GM23248 (cell line): Measurements from ENCODE around the gene GASK1B. TPM values are rescaled to one million over a fixed set of nuclear protein-coding genes. Genes with fewer than 3 reads are reported as not detected.

ENCODE experiments used
- DNase-seq: peaks from one replicate; pipeline ENCODE4 v3.0.0-alpha.2; 2015
- H2AFZ ChIP-seq: fragments of 200-600 bp; sonication (generic); 2 replicates; pipeline ENCODE4 v1.6.1; 2016; ENCODE audit warnings: antibody characterized with exemption
- H3F3A ChIP-seq: fragments of 200-600 bp; sonication (generic); 2 replicates; pipeline ENCODE4 v1.6.1; 2016; ENCODE audit warnings: mild to moderate bottlenecking, antibody characterized with exemption, mixed run types; ENCODE audit not compliant: insufficient read depth
- H3K27ac ChIP-seq: fragments of 200-600 bp; sonication (generic); 2 replicates; pipeline ENCODE4 v1.5.1; 2016; ENCODE audit warnings: mild to moderate bottlenecking
- H3K27me3 ChIP-seq: fragments of 200-600 bp; sonication (generic); replicated peaks from 2 replicates; pipeline ENCODE4 v1.6.1; 2016; ENCODE audit warnings: mild to moderate bottlenecking; ENCODE audit not compliant: insufficient read depth
- H3K36me3 ChIP-seq: fragments of 200-600 bp; sonication (generic); 2 replicates; pipeline ENCODE4 v1.6.1; 2016; ENCODE audit warnings: low read depth, mild to moderate bottlenecking
- H3K4me1 ChIP-seq: fragments of 200-600 bp; sonication (generic); 2 replicates; pipeline ENCODE4 v1.6.1; 2016; ENCODE audit warnings: mild to moderate bottlenecking; ENCODE audit not compliant: insufficient read depth
- H3K4me2 ChIP-seq: fragments of 200-600 bp; sonication (generic); one replicate; pipeline ENCODE4 v1.6.1; 2016; ENCODE audit warnings: mild to moderate bottlenecking; ENCODE audit not compliant: unreplicated experiment
- H3K4me3 ChIP-seq: fragments of 200-600 bp; sonication (generic); 2 replicates; pipeline ENCODE4 v1.5.1; 2016; ENCODE audit warnings: mild to moderate bottlenecking
- H3K79me2 ChIP-seq: fragments of 200-600 bp; sonication (generic); 2 replicates; pipeline ENCODE4 v1.6.1; 2016; ENCODE audit warnings: mild to moderate bottlenecking; ENCODE audit not compliant: insufficient read depth
- H3K9ac ChIP-seq: fragments of 200-600 bp; sonication (generic); 2 replicates; pipeline ENCODE4 v1.6.1; 2016; ENCODE audit warnings: mild to moderate bottlenecking
- H3K9me2 ChIP-seq: fragments of 200-600 bp; sonication (generic); 2 replicates; pipeline ENCODE4 v1.6.1; 2016; ENCODE audit warnings: mixed run types, mild to moderate bottlenecking, moderate library complexity; ENCODE audit not compliant: insufficient read depth
- H3K9me3 ChIP-seq: fragments of 200-600 bp; sonication (generic); one replicate; pipeline ENCODE4 v1.6.1; 2017; ENCODE audit warnings: low read depth
- H4K20me1 ChIP-seq: fragments of 200-600 bp; sonication (generic); 2 replicates; pipeline ENCODE4 v1.6.0; 2016; ENCODE audit not compliant: insufficient read depth
- EZH2 ChIP-seq: fragments of 200-600 bp; sonication (generic); IDR thresholded peaks from 2 replicates; pipeline ENCODE4 v1.6.1; 2018; ENCODE audit warnings: antibody characterized with exemption, mild to moderate bottlenecking; ENCODE audit not compliant: insufficient read depth, poor library complexity, severe bottlenecking
- EZH2phosphoT487 ChIP-seq: fragments of 200-600 bp; sonication (generic); IDR thresholded peaks from 2 replicates; pipeline ENCODE4 v1.6.1; 2018; ENCODE audit warnings: antibody characterized with exemption, moderate library complexity, mild to moderate bottlenecking, low read depth; ENCODE audit not compliant: insufficient read depth
- WGBS, 2 experiments: methylation state at CpG; one replicate each; pipeline ENCODE4 v1.1.6; 2015 to 2017; ENCODE audit warnings: low lambda C conversion rate in 2 of 2, low coverage in 1 of 2; ENCODE audit errors: missing lambda C conversion rate in 2 of 2; 5-methylcytosine and 5-hydroxymethylcytosine counted together
- in situ Hi-C: fragments of 300-500 bp; cut with MboI; formaldehyde crosslinking; loops from 2 replicates; pipeline ENCODE4 v1.15.0; 2020
- polyA plus RNA-seq: library from polyadenylated mRNA; unstranded; fragments of >200 nt; fragmentation: Nextera tagmentation; extraction: Ambion mirVana; gene quantifications from 2 replicates; pipeline ENCODE4 v1.2.1, GENCODE V29; 2016
- total RNA-seq: library from RNA; depleted of rRNA; stranded (reverse); fragments of >200 nt; shearing (Covaris generic); gene quantifications from 2 replicates; pipeline ENCODE4 v1.2.3, GENCODE V29; 2014; rRNA removed

GASK1B gene
- total and polyA plus RNA-seq, 2 experiments from 2014 or later: 6.2 to 7.5 TPM

DNA sequence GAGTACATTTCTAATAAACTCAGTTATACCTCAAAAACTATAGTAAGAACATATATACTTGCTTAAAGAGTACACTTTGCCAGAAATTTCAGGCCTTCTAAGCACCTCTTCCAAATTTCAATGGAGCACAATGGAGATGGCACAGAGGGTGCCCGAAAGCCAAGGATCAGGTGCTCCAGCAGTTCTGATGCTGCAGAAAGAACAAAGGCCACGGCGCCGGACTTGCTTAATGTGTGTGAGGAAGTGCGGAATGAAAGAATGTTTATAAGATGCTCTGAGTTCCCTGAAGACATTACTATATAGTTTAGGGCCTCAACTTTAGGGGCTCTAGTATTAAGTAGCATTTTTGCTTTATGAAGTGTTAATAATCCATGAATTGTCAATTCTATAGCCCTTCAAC lies 44.3 kb downstream of the GASK1B start:
- H3K4me3 ChIP-seq: no peak overlapping the region
- H3K9ac ChIP-seq: no peak overlapping the region
- DNase-seq: no peak
- H3K9me3 ChIP-seq: no peaks in the 10 kb centered on the region
- H3K27ac ChIP-seq: no peak overlapping the region
- H4K20me1 ChIP-seq: no peaks in the 10 kb centered on the region
- H3K36me3 ChIP-seq: no peaks in the 10 kb centered on the region
- H3F3A ChIP-seq: peaks cover 25% of the 10 kb centered on the region
- no peak overlapping the region for H2AFZ ChIP-seq
- no peaks in the 10 kb centered on the region for H3K27me3 ChIP-seq
- no peak for TF ChIP-seq EZH2phosphoT487
- TF ChIP-seq EZH2: no peak
- no peak overlapping the region for H3K4me2 ChIP-seq
- H3K79me2 ChIP-seq: no peaks in the 10 kb centered on the region
- 95 to 96% methylated on average over 5 of the region's 5 CpGs for WGBS, 2 experiments
- in situ Hi-C loops: no loop called here
- H3K4me1 ChIP-seq: peaks cover 21% of the 10 kb centered on the region
- peaks cover 3% of the 10 kb centered on the region; the same call in 1 of the 2 replicates for H3K9me2 ChIP-seq

- H4K20me1 ChIP-seq: no peaks in the 10 kb centered on the region
- no peak overlapping the region for H2AFZ ChIP-seq
- H3K27ac ChIP-seq: no peak overlapping the region
- H3K9ac ChIP-seq: no peak overlapping the region
- in situ Hi-C loops: no loop called here
- no peak for DNase-seq
- no peaks in the 10 kb centered on the region for H3K27me3 ChIP-seq
- no peak overlapping the region for H3K4me2 ChIP-seq
- 21 to 40% methylated on average over 1 of the region's 1 CpG for WGBS, 2 experiments
- peaks cover 37% of the 10 kb centered on the region; the same call in 1 of the 2 replicates for H3F3A ChIP-seq
- no peak overlapping the region for H3K4me3 ChIP-seq
- no peaks in the 10 kb centered on the region for H3K9me3 ChIP-seq
- no peaks in the 10 kb centered on the region for H3K36me3 ChIP-seq
- peaks cover 36% of the 10 kb centered on the region for H3K4me1 ChIP-seq
- no peak for TF ChIP-seq EZH2
- no peak for TF ChIP-seq EZH2phosphoT487
- no peaks in the 10 kb centered on the region for H3K79me2 ChIP-seq
- peaks cover 3% of the 10 kb centered on the region; the same call in 1 of the 2 replicates for H3K9me2 ChIP-seq
Measured at GRCh38 chr4:158125310-158125709, 47.5 kb downstream of the GASK1B start.

Other genes with a start within 250 kb of the GASK1B start
- gene TMEM144, start 37.5 kb upstream of the GASK1B start, total RNA-seq: 0.63 and 2.4 TPM in 2 replicates
- gene TMEM144, start 37.5 kb upstream of the GASK1B start, polyA plus RNA-seq: 1.1 and 1.6 TPM in 2 replicates